Coronary artery (tissue), 2 donors: ENCODE measurements around the gene CFAP61.

ENCODE experiments used
- DNase-seq: peaks from one replicate; pipeline ENCODE4 v3.0.0-alpha.2; 2017; ENCODE audit warnings: low spot score
- H3K27ac ChIP-seq, 2 donors: fragments of 200-600 bp; sonication (generic); one replicate each; pipeline ENCODE4 v1.5.1; 2016 to 2019
- H3K4me3 ChIP-seq: fragments of 200-600 bp; sonication (generic); 2 replicates; pipeline ENCODE4 v1.5.1; 2016; ENCODE audit warnings: mild to moderate bottlenecking, moderate library complexity
- TF ChIP-seq, protein P1 (sequence below): fragments of 200-600 bp; sonication (generic); IDR thresholded peaks from one replicate; pipeline ENCODE4 v1.5.1; 2019; ENCODE audit warnings: antibody characterized with exemption

The CFAP61 gene

DNA sequence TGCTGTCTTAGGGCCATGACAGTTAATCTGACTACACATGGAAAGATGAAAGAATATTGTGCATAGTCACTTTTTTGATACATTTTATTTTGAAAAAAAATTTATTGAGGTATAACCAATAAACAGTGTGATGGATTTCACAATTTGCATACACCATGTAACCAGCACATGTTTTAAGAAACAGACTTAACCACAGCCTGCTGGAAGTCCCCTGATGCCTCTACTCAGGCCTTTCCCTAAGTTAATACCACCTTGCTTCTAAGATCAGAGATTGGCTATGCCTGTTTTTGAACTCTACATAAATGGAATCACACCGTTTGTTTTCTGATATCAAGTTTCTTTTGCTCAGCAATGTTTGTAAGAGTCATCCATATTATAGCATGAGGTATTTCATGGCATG, 136.3 kb downstream of the CFAP61 start:
- TF ChIP-seq, protein P1, sequence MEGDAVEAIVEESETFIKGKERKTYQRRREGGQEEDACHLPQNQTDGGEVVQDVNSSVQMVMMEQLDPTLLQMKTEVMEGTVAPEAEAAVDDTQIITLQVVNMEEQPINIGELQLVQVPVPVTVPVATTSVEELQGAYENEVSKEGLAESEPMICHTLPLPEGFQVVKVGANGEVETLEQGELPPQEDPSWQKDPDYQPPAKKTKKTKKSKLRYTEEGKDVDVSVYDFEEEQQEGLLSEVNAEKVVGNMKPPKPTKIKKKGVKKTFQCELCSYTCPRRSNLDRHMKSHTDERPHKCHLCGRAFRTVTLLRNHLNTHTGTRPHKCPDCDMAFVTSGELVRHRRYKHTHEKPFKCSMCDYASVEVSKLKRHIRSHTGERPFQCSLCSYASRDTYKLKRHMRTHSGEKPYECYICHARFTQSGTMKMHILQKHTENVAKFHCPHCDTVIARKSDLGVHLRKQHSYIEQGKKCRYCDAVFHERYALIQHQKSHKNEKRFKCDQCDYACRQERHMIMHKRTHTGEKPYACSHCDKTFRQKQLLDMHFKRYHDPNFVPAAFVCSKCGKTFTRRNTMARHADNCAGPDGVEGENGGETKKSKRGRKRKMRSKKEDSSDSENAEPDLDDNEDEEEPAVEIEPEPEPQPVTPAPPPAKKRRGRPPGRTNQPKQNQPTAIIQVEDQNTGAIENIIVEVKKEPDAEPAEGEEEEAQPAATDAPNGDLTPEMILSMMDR, result no peak
- Histone ChIP-seq H3K27ac (no peak overlapping the region), H3K4me3 (no peak overlapping the region)
- DNase-seq, result no peak

DNA sequence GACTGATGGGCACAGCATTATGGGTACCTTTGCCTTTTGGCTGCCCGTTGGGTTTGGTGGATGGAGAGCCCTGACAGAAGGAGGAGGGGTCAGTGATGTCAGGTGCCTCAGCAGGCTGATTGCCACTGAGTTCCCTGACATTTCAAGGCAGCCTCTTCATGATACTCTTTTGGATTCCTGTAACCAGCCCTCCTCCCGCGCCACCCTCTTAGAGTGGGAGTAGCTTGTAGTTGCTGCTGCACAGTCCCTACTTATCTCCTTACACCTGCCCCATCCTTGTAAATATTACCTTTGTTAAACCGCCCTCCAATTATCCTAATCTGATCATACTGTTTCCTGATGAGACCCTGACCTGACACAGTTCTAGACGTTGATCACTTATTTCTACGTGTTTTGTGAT, 140.0 kb downstream of the CFAP61 start:
- DNase-seq, result no peak
- no peak overlapping the region for H3K27ac ChIP-seq
- H3K4me3 ChIP-seq, result no peak overlapping the region
- TF ChIP-seq, protein P1, result no peak

DNA sequence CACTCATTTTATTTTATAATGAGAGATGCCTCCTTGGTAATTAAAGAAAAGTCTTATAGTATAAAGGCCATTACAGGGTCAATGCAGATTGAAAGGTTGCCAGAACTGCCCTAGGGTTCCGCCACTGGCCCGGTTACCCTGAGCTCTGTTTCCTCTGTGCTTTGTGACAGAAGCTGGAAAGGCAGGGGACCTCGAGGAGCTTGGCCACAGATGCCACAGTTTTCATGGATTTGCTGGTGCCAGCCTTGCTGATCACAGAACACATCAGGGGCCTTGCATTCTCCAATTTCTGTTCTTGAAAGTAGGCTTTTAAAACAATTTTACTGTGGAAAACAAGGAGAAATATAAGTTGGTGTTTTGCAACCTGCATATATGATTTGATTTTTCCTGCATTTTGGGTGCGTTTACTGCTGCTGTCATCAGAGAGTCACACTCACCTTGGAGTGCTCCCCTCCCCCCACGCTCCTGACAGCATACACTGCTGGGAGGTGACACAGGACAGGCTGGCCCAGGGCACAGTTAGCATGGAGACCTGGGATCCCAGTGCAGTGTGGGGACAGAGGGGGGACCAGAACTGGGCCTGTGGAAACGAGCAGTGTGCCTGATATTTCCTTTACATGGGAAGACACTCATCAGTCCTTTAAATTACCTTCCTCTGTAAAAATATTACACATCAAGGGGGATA, 142.8 kb downstream of the CFAP61 start:
- H3K27ac ChIP-seq, result no peak overlapping the region
- no peak for DNase-seq
- TF ChIP-seq, protein P1, result no peak
- no peak overlapping the region for H3K4me3 ChIP-seq

DNA sequence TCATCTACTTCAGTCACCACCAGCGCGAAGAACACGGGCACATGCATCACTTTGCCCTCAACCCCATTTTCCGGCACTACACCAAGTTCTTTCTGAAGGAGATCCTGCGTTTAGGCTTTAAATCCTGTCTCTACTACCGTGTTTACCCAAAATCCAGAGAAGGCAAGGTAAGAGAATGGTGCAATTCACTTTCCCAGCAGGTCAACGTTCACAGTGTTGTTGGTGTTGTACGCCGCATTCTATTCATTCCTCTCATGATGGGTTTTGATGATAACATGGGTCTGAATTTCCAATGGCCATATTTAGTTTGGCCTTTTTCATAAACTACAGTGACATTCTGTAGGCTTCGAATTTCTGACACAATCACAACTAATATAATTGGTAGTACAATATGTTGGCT, 144.3 kb downstream of the CFAP61 start:
- Histone ChIP-seq H3K27ac (no peak overlapping the region), H3K4me3 (no peak overlapping the region)
- no peak for DNase-seq
- TF ChIP-seq, protein P1, result no peak

DNA sequence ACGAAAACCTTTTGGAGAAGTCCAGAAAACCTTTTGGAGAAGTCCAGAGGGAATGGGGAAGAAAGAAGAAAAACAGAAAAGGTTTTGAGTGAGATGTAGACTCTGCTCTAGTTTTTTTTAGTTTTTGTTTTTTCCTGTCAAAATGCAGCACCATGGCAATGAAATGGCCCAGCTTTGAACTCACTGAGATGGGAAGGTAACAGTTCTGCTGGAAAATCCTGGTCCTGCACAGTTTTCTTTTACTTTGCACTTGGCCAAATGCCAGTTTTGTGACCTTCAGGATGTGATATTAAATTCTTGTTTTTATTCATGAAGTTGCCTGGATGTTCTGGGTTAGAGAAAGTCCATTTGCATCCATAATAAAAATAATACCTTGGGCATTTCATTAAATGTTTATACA, 145.7 kb downstream of the CFAP61 start:
- no peak overlapping the region for H3K4me3 ChIP-seq
- DNase-seq, result no peak
- no peak overlapping the region for H3K27ac ChIP-seq
- TF ChIP-seq, protein P1, result no peak

DNA sequence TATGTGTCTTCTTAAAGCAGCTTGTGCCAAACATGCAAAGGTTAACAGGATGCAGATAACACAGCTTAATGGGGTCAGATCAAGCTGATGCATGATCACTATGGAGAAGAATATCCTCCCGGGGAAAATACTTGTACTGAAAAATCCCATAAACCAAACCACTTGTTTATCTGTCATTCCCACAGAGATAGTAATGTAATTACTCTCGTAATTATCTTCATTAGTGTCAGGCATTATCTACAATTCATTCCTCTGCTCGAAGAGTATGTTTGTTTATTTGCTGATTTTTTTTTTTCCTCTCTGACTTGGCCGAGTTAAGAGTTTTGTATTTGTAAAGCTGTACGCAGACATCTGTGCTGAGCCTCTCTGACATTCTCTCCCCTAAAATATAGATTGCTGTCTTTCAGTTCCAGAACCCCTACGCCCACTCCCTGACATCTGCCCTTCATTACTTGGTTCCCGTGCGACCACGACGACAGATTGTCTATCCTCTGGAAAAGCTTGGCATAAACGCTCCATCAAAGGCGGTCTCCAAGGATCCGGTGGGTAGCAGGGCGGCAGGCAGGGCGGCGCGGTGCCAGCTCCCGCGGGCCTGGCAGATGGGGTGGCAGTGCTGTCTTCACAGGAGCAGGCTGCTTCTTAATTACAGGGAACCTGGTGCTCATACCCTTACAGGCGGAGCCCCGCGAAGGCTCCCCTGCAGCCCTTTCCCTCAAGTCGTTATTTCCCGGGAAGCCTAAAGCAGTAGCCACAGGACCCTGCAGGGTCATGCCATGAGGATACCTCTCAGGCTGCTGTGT, 147.2 kb downstream of the CFAP61 start:
- H3K4me3 ChIP-seq, result no peak overlapping the region
- DNase-seq, result no peak
- TF ChIP-seq, protein P1, result no peak
- no peak overlapping the region for H3K27ac ChIP-seq

DNA sequence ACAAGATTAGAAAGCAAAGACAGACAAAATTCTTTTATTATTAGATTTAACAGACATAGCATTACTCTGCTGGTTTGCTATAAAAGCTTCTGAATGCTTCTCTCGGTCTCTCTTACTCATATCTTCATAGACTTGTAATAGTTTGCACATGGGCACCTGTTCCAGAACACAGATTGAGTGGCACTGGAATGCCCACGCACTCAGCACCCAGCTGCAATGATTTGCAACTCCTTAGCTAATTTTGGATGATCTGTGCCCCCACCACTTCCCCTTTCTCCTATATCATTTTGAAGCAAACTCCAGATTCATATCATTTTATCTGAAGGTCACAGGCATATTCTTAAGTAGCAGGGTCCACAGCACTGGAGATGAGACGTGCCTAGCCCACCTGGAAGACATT, 148.8 kb downstream of the CFAP61 start:
- Histone ChIP-seq H3K4me3 (no peak overlapping the region), H3K27ac (no peak overlapping the region)
- TF ChIP-seq, protein P1, result no peak
- DNase-seq, result no peak
